GM12801 (cell line): ENCODE measurements around the gene RYR2.

Source experiments
- TF ChIP-seq, protein P1 (sequence below): IDR thresholded peaks from one replicate; pipeline ENCODE4 v1.5.1; 2011; ENCODE audit warnings: control low read depth; ENCODE audit not compliant: insufficient read length; ENCODE audit errors: extremely low read depth

Gene RYR2

DNA sequence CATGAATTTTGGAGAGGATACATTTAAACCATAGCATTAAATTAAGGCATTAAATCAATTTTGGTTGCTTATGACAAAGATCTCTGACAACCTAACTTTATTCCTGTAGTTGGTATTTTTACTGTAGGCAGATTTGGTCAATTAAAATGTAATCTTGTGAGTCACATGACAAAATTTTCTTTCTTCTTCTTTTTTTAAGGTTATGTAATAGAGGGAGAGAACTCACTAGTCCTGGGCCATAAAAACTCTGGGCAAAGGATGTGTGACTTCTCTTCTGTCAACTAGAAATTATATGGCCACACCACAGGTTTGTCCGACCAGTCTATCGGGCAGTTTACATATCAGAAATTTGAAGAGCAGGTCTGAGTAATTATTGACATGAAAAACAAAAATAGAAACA, 181.4 kb downstream of the RYR2 start:
- TF ChIP-seq, protein P1, sequence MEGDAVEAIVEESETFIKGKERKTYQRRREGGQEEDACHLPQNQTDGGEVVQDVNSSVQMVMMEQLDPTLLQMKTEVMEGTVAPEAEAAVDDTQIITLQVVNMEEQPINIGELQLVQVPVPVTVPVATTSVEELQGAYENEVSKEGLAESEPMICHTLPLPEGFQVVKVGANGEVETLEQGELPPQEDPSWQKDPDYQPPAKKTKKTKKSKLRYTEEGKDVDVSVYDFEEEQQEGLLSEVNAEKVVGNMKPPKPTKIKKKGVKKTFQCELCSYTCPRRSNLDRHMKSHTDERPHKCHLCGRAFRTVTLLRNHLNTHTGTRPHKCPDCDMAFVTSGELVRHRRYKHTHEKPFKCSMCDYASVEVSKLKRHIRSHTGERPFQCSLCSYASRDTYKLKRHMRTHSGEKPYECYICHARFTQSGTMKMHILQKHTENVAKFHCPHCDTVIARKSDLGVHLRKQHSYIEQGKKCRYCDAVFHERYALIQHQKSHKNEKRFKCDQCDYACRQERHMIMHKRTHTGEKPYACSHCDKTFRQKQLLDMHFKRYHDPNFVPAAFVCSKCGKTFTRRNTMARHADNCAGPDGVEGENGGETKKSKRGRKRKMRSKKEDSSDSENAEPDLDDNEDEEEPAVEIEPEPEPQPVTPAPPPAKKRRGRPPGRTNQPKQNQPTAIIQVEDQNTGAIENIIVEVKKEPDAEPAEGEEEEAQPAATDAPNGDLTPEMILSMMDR: no peak

DNA sequence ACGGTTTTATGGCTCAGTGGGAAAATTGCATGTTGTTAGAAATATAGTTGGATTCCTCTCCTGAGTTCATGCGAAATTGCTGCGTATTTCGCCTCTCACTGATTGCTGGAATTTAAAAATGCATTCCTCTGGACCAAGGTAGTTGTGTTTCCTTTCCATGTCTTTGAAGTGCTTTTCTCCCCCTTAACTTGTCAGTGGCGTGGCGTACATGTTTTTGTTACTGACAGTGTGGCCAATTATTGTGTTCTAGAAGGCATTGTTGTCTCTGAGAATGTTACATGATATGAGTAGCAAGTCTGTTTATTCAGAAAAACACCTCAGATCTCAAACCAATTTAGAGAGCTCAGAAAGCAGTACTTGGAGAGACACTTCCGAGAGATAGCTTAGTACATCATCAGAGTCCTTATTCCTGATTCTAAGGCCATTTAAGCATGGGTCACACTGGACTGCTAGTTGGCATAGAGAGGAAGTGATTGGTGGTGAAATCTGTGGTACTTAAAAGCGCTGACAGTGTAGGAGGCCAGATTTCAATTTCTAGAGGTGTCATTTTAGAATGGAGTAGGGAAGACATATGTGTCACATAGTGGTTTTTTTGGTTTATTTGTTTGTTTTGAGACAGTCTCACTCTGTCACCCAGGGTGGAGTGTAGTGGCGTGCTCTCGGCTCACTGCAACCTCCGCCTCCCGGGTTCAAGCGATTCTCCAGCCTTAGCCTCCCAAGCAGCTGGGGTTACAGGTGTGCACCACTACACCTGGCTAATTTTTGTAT, 184.4 kb downstream of the RYR2 start:
- TF ChIP-seq, protein P1: no peak

DNA sequence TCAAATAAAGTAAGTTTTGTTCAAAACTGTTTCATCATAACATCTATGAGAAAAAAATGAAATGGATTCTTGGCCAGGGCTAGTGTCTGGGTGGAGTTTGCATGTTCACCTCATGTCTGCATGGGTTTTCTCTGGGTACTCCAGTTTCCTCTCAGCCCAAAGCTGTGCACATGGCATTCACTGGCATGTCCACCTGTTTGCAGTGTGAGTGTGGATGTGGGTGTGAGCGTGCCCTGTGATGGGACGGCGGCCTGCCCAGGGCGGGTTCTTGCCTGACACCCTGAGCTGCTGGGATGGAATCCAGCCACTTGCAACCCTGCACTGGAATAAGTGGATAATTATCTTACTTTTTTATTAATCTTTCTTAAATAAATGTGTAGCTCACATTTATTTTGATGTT, 185.5 kb downstream of the RYR2 start:
- TF ChIP-seq, protein P1: no peak

DNA sequence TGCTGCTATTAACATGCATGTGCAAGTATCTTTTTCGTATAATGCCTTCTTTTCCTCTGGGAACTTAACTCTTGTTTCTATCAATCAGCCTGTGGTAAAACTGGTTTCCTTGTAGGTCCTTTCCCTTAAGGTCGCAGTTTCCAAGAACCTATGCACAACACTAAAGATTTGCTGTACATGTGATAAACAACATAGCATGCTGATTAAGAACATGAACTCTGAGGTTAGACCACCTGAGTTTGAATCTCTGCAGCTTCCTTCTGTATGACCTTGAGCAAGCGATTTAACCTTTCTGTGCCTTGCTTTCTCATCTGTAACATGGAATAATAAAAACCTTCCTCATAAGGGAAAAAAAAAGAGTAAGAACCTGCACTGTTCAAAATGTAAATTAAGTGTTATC, 186.4 kb downstream of the RYR2 start:
- TF ChIP-seq, protein P1: no peak

DNA sequence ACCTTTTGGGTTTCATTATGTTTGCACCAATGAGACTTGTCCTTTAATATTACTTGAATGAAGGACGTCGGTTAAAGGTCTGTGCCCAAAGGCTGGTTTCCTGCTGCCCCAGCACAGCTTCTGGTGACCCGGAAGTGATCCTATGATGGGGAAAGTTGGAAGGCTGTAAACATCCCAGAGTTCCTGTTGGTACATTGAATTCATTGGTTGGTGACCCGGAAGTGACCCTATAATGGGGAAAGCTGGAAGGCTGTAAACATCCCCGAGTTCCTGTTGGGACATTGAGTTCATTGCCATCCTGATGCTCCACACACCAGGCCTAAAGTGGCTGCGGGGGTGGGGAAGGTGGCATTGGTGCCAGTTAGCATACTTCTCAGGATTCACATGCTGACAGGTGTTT, 187.3 kb downstream of the RYR2 start:
- TF ChIP-seq, protein P1: no peak

DNA sequence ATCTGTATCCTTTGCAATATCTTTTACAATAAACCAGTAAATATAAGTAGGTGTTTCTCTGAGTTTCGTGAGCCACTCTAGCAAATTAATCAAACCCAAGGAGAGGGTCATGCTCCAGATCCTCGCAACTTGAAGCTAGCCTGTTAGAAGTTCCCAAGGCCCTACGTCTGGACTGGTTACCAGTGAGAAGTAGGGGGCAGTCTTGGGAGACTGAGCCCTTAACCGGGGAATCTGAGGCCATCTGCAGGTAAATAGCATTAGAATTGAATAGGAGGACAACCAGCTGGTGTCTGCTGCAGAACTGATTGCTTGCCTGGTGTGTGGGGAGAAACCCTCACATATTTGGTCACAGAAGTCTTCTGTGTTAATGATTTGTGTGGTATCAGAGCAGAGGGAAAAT, 190.5 kb downstream of the RYR2 start:
- TF ChIP-seq, protein P1: no peak

DNA sequence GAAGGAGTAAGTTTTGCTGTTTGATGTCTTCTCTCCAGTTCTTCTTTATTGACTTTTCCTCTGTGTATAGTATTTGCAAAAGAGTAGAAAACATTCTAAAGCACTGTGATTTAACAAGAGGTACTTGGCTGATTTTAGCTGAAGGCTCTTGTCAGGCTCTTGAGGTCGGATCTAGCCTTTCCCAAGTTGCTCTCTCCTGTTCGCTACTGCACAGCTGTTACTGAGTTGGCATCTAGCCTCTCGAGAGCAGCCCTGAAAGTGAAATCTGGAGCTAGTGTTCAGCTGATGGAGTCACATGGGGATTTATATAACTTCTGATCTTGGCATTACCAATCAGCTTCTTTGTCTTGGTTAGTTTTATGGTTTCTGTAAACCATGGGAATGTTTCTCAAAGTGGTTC, 193.1 kb downstream of the RYR2 start:
- TF ChIP-seq, protein P1: no peak
